Measurements from ENCODE around the gene LCE5A. TPM values are rescaled to one million over a fixed set of nuclear protein-coding genes. Genes with fewer than 3 reads are reported as not detected.

Gene LCE5A
- total RNA-seq, 2 donors from 2014 or later, result not detected

- Histone ChIP-seq H3K4me3 (no peak overlapping the region), H3K4me1 (replicated peaks) (no peaks in the 10 kb centered on the region), H3K27ac (no peak overlapping the region), H3K36me3 (no peaks in the 10 kb centered on the region), H3K9me3 (no peaks in the 10 kb centered on the region), H3K27me3 (replicated peaks; ENCODE audit: insufficient read depth) (peaks cover 17% of the 10 kb centered on the region)
- WGBS, result 44% methylated on average over 7 of the region's 7 CpGs
- intact Hi-C loops (cut with DNase I), result no loop called here
- TF ChIP-seq, protein P1, sequence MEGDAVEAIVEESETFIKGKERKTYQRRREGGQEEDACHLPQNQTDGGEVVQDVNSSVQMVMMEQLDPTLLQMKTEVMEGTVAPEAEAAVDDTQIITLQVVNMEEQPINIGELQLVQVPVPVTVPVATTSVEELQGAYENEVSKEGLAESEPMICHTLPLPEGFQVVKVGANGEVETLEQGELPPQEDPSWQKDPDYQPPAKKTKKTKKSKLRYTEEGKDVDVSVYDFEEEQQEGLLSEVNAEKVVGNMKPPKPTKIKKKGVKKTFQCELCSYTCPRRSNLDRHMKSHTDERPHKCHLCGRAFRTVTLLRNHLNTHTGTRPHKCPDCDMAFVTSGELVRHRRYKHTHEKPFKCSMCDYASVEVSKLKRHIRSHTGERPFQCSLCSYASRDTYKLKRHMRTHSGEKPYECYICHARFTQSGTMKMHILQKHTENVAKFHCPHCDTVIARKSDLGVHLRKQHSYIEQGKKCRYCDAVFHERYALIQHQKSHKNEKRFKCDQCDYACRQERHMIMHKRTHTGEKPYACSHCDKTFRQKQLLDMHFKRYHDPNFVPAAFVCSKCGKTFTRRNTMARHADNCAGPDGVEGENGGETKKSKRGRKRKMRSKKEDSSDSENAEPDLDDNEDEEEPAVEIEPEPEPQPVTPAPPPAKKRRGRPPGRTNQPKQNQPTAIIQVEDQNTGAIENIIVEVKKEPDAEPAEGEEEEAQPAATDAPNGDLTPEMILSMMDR (IDR thresholded peaks at IDR 0.05), result no peak
- TF ChIP-seq POLR2A (IDR thresholded peaks at IDR 0.05) (no peak), POLR2AphosphoS5 (IDR thresholded peaks at IDR 0.05) (no peak)
- no peak for DNase-seq (ENCODE audit: low spot score)
Measured at GRCh38 chr1:152516082-152516481, 5.5 kb downstream of the LCE5A start.

DNA sequence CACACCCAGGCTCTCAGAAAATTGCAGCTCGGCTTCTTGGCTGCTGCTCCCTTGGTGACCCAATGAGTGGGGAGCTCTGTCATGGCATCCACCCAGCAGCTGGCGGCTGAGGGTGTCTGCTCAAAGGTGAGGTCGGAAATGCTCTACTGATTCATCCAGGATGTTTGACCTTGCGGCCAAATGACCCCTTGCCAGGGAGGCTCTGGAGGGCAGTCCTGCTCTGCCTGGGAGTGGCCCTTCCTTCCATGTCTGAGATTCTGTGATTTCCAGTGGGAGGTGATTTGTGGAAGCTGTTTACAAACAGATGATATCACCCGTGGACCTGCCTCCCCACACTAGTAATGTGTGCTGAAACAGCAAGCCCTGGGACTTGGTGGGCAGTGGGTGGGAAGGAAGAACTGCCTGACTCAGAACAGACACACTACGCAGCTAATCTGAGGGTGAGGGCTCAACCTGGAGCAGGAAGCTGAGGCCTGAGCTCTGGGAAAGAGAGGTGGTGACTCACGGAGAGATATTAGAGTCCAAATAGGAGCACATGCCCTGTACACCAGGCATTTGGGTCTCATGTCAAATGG, 6.7 kb downstream of the LCE5A start:
- Histone ChIP-seq H3K9me3 (no peaks in the 10 kb centered on the region), H3K4me3 (no peak overlapping the region), H3K4me1 (replicated peaks) (no peaks in the 10 kb centered on the region), H3K36me3 (no peaks in the 10 kb centered on the region), H3K27me3 (replicated peaks; ENCODE audit: insufficient read depth) (peaks cover 17% of the 10 kb centered on the region), H3K27ac (no peak overlapping the region)
- 58% methylated on average over 7 of the region's 7 CpGs for WGBS
- TF ChIP-seq POLR2A (IDR thresholded peaks at IDR 0.05) (no peak), POLR2AphosphoS5 (IDR thresholded peaks at IDR 0.05) (no peak)
- TF ChIP-seq, protein P1 (IDR thresholded peaks at IDR 0.05), result no peak
- intact Hi-C loops (cut with DNase I), result no loop called here
- DNase-seq (ENCODE audit: low spot score), result no peak

DNA sequence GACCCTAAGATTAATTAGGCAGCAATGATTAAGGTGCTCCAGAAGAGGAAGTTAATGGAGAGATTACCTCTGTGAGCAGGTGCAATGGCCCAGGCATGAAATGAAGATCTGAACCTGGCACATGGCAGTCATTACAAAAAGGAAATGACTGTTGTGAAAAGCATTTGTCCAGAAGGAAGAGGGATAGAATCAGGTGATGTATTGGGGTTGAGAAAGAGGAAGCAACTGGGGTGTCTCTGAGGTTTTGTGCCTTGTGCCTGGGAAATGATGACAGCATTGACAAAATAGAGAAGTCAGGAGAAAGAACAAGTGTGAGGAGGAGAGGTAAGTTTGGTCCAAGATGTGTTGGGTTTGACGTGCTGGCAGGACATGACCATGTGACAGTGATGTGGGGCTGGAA, 9.2 kb downstream of the LCE5A start:
- no peaks in the 10 kb centered on the region for H3K36me3 ChIP-seq
- no peak for DNase-seq (ENCODE audit: low spot score)

GRCh38 chr1:152520561-152521090, 10.0 kb downstream of the LCE5A start:
- Histone ChIP-seq H3K36me3 (no peaks in the 10 kb centered on the region), H3K27ac (no peak overlapping the region)

More for the DNA sequence above, 9.2 kb downstream of the LCE5A start:
- no peaks in the 10 kb centered on the region for H3K9me3 ChIP-seq
- no peak overlapping the region for H3K27ac ChIP-seq
- WGBS, result 70% methylated on average over 1 of the region's 1 CpG
- TF ChIP-seq, protein P1 (IDR thresholded peaks at IDR 0.05), result no peak
- no peak for TF ChIP-seq POLR2AphosphoS5 (IDR thresholded peaks at IDR 0.05)
- TF ChIP-seq POLR2A (IDR thresholded peaks at IDR 0.05), result no peak
- intact Hi-C loops (cut with DNase I), result no loop called here
- H3K4me1 ChIP-seq (replicated peaks), result no peaks in the 10 kb centered on the region
- no peak overlapping the region for H3K4me3 ChIP-seq
- peaks cover 17% of the 10 kb centered on the region for H3K27me3 ChIP-seq (replicated peaks; ENCODE audit: insufficient read depth)

More at GRCh38 chr1:152520561-152521090, 10.0 kb downstream of the LCE5A start:
- Histone ChIP-seq H3K27me3 (replicated peaks; ENCODE audit: insufficient read depth) (peaks cover 11% of the 10 kb centered on the region), H3K9me3 (no peaks in the 10 kb centered on the region), H3K4me3 (no peak overlapping the region), H3K4me1 (replicated peaks) (no peaks in the 10 kb centered on the region)
- DNase-seq (ENCODE audit: low spot score), result no peak
- TF ChIP-seq POLR2A (IDR thresholded peaks at IDR 0.05), result no peak
- TF ChIP-seq, protein P1 (IDR thresholded peaks at IDR 0.05), result no peak
- TF ChIP-seq POLR2AphosphoS5 (IDR thresholded peaks at IDR 0.05), result no peak
- intact Hi-C loops (cut with DNase I), result no loop called here
- WGBS, result 49% methylated on average over 4 of the region's 4 CpGs
